A673 (cell line): ENCODE results near the gene FXYD2.

Experiments used
- EZH2 ChIP-seq: fragments of 200-600 bp; sonication (generic); IDR thresholded peaks from 2 replicates; pipeline ENCODE4 v1.6.1; 2017; ENCODE audit warnings: borderline replicate concordance, low read depth, mild to moderate bottlenecking, mixed read lengths, antibody characterized with exemption, low read length; ENCODE audit not compliant: poor library complexity, severe bottlenecking
- TF ChIP-seq, protein P1 (sequence below): fragments of 300-800, 200-600 bp; sonication (generic); conservative IDR thresholded peaks from 2 replicates; pipeline ENCODE4 v1.5.1; 2017; ENCODE audit warnings: low read depth, mild to moderate bottlenecking, antibody characterized with exemption, low read length, moderate library complexity, mixed read lengths

- TF ChIP-seq, protein P1, sequence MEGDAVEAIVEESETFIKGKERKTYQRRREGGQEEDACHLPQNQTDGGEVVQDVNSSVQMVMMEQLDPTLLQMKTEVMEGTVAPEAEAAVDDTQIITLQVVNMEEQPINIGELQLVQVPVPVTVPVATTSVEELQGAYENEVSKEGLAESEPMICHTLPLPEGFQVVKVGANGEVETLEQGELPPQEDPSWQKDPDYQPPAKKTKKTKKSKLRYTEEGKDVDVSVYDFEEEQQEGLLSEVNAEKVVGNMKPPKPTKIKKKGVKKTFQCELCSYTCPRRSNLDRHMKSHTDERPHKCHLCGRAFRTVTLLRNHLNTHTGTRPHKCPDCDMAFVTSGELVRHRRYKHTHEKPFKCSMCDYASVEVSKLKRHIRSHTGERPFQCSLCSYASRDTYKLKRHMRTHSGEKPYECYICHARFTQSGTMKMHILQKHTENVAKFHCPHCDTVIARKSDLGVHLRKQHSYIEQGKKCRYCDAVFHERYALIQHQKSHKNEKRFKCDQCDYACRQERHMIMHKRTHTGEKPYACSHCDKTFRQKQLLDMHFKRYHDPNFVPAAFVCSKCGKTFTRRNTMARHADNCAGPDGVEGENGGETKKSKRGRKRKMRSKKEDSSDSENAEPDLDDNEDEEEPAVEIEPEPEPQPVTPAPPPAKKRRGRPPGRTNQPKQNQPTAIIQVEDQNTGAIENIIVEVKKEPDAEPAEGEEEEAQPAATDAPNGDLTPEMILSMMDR: no peak
- no peak for TF ChIP-seq EZH2
Observed at GRCh38 chr11:117828611-117829368, 4.2 kb upstream of the FXYD2 start.
